GM19193 (cell line): ENCODE data around the gene C1orf94.

Experiments
- POLR2A ChIP-seq: IDR thresholded peaks from 4 replicates; pipeline ENCODE4 v1.6.1; 2011; ENCODE audit not compliant: insufficient read depth, insufficient read length; ENCODE audit errors: extremely low read depth

C1orf94 gene

DNA sequence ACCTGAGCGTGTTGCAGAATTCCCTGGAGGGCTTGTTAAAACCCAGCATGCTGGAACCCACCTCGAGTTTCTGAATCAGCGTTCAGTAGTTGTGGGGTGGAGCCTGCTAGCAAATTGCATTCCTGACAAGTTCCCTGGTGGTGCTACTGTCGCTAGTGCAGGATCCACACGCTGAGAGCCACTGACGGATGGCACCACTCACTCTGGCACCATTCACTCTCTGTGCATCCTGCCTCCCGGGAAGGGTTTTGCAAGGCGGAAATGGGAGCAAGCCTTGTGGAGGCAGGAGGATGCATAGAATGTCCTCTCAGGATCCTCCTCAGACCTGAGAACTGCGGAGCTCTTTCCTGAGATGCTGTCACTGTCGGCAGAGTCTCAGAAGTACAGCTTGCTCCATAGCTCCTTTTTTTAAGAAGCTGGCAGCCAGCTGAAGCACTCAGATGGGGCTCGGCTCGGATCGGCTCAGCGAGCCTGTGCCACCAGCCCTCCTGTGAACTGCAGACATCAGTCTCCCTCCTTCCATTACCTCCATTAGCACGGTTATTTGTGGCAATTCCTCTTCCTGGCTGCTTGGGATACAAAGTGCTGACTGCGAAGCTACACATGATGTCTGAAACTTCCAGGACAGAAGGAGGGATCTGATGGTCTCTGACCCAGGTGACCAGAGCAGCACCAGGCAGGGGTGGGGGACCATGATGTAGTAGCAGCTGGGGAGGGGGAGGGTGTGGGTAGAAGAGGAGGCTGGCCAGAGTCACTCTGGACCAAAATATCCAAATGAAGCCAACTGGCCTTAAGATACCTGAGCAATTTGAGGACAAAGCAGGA, 89.6 kb downstream of the C1orf94 start:
- no peak for TF ChIP-seq POLR2A

DNA sequence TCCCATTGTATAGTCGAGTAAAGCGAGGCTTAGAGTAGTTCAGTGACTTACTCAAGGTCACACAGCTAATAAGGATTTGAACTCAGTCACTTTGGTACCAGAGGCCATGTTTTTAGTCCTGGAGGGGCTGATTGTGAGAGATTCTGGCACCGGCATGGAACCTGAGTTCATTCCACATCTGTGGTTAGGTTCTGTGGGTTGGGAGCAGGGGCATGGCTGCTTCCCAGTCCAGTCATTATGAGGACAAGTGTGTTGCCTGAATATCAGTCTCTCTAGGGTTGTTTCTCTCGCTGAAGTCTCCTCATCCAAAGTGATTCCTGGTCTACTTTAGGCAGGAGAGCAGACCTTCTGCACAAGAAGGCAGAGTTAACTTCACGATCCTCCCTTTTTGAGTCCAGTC, 90.6 kb downstream of the C1orf94 start:
- no peak for TF ChIP-seq POLR2A

DNA sequence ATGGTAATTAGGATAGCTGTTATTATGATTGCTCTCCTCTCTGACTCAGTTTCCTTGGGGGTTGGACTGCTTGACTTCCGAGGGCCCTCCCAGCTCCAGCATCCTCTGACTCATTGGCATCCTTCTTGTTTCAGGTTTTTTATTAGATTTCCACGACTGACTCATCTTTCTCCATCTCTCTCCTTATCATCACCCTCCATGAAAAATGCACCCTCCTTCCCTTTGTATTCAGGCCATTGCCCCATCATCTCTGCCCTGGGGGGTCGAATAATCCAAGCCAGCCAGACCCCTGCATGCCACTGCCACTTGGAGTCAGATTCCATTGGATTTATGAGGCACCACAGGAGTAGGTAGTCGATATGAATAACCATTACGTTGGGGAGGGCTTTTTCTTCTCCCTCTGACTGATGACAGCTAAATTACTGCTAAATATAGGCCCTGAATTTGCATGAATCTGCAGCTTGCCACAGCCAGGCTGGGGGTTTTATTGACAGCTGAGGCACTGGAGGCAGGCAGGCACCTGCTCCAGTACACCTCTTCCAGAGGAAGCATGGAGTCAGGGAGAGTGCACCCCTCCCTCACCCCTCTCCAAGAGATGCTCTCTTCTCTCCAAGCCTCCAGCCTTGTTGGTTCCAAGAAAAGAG, 91.7 kb downstream of the C1orf94 start:
- TF ChIP-seq POLR2A: no peak
